Middle frontal gyrus (tissue), 1 donor: ENCODE results near the gene RUNX2.

Experiments used
- DNase-seq: peaks from one replicate; pipeline ENCODE4 v3.0.0-alpha.2; 2015; ENCODE audit warnings: low spot score; ENCODE audit errors: extremely low spot score

The RUNX2 gene

GRCh38 chr6:45613656-45614055 lies 285.5 kb downstream of the RUNX2 start:
- DNase-seq, result no peak

GRCh38 chr6:45614488-45615285 lies 286.6 kb downstream of the RUNX2 start:
- DNase-seq, result no peak

- no peak for DNase-seq
These were observed 288.1 kb downstream of the RUNX2 start for GRCh38 chr6:45616209-45616608.

GRCh38 chr6:45617441-45617840 lies 289.3 kb downstream of the RUNX2 start:
- DNase-seq, result no peak

- no peak for DNase-seq
These were observed 290.1 kb downstream of the RUNX2 start for GRCh38 chr6:45618259-45618658.

- DNase-seq, result no peak
These were observed 291.2 kb downstream of the RUNX2 start for GRCh38 chr6:45619211-45619760.

GRCh38 chr6:45619994-45620471 lies 291.9 kb downstream of the RUNX2 start:
- DNase-seq, result no peak

- no peak for DNase-seq
These were observed 296.1 kb downstream of the RUNX2 start for GRCh38 chr6:45624228-45624627.

- no peak for DNase-seq
These were observed 297.1 kb downstream of the RUNX2 start for GRCh38 chr6:45625191-45625664.

GRCh38 chr6:45626087-45626891 lies 298.2 kb downstream of the RUNX2 start:
- DNase-seq, result no peak

GRCh38 chr6:45630314-45630713 lies 302.2 kb downstream of the RUNX2 start:
- DNase-seq, result no peak

GRCh38 chr6:45630801-45631200 lies 302.7 kb downstream of the RUNX2 start:
- DNase-seq, result no peak

- no peak for DNase-seq
These were observed 303.3 kb downstream of the RUNX2 start for GRCh38 chr6:45631396-45631795.

GRCh38 chr6:45633272-45633908 lies 305.3 kb downstream of the RUNX2 start:
- DNase-seq, result no peak

GRCh38 chr6:45634231-45634630 lies 306.1 kb downstream of the RUNX2 start:
- DNase-seq, result no peak

GRCh38 chr6:45635284-45635867 lies 307.2 kb downstream of the RUNX2 start:
- no peak for DNase-seq

GRCh38 chr6:45637056-45637455 lies 308.9 kb downstream of the RUNX2 start:
- DNase-seq, result no peak

- no peak for DNase-seq
These were observed 309.6 kb downstream of the RUNX2 start for GRCh38 chr6:45637611-45638257.

- no peak for DNase-seq
These were observed 312.0 kb downstream of the RUNX2 start for GRCh38 chr6:45640081-45640491.

- no peak for DNase-seq
These were observed 312.7 kb downstream of the RUNX2 start for GRCh38 chr6:45640811-45641210.
